Body of pancreas (tissue), 4 donors: ENCODE results near the gene DNAI1. TPM values are rescaled to one million over a fixed set of nuclear protein-coding genes. Genes with fewer than 3 reads are reported as not detected.

ENCODE experiments used
- ATAC-seq: fragments of 150-250 bp; one replicate; pipeline ENCODE4 v1.9.1; 2016
- DNase-seq, 4 donors: peaks; one replicate each; pipeline ENCODE4 v3.0.0-alpha.2; 2019
- H3K27ac ChIP-seq, 4 donors: fragments of 200-600 bp; sonication (generic); 1 replicate in 3 of 4; 2 replicates in 1 of 4; pipeline versions ENCODE4 v1.5.1 to v1.6.1; 2016 to 2019; ENCODE audit warnings: mild to moderate bottlenecking in 1 of 4, mixed read lengths in 1 of 4, moderate library complexity in 1 of 4
- H3K27me3 ChIP-seq, 2 donors: fragments of 200-600 bp; sonication (generic); one replicate each; pipeline ENCODE4 v1.6.0; 2016; ENCODE audit warnings: mild to moderate bottlenecking in 1 of 2
- H3K36me3 ChIP-seq, 2 donors: fragments of 200-600 bp; sonication (generic); replicated peaks in 1 of 2; 2 replicates each; pipeline ENCODE4 v1.5.1; 2016; ENCODE audit warnings: low read depth in 2 of 2; ENCODE audit not compliant: insufficient read depth in 1 of 2
- H3K4me1 ChIP-seq: fragments of 200-600 bp; sonication (generic); one replicate; pipeline ENCODE4 v1.6.0; 2016
- H3K4me3 ChIP-seq, 2 donors: fragments of 200-600 bp; sonication (generic); 1 replicate in 1 of 2; 2 replicates in 1 of 2; pipeline ENCODE4 v1.5.1; 2016 to 2019
- H3K9me3 ChIP-seq, 3 donors: fragments of 200-600 bp; sonication (generic); 1 replicate in 2 of 3; 2 replicates in 1 of 3; pipeline ENCODE4 v1.5.1; 2016
- CTCF ChIP-seq, 7 experiments: fragments of 450-650 bp in 4 of 7; fragments of 200-600 bp in 3 of 7; sonication (generic) in 3 of 7; IDR thresholded peaks; one replicate each; pipeline ENCODE4 v1.5.1; 2016 to 2019; ENCODE audit warnings: antibody characterized with exemption in 7 of 7
- POLR2A ChIP-seq, 3 donors: fragments of 450-650 bp; IDR thresholded peaks; one replicate each; pipeline ENCODE4 v1.6.1; 2016; ENCODE audit warnings: antibody characterized with exemption in 3 of 3, mild to moderate bottlenecking in 2 of 3
- WGBS, 2 donors: methylation state at CpG; one replicate each; pipeline ENCODE4 v1.1.5; 2017; 5-methylcytosine and 5-hydroxymethylcytosine counted together
- intact Hi-C: fragments of 100-400 bp; cut with DNase I; formaldehyde crosslinking; loops from one replicate; pipeline ENCODE4 v1.15.1; 2023
- total RNA-seq, 2 donors: library from RNA; depleted of rRNA; stranded (reverse); fragments of >200 nt; gene quantifications; one replicate each; pipeline ENCODE4 v1.1.0, GENCODE V29; 2016

Gene DNAI1
- total RNA-seq, 2 donors from 2014 or later, result 0.99 to 2.1 TPM

- TF ChIP-seq POLR2A (IDR thresholded peaks at IDR 0.05) (no peak), CTCF (IDR thresholded peaks at IDR 0.05) (no peak)
- H3K4me1 ChIP-seq, result no peaks in the 10 kb centered on the region
- H3K36me3 ChIP-seq, result no peaks in the 10 kb centered on the region
- no peak overlapping the region for H3K4me3 ChIP-seq
- H3K9me3 ChIP-seq, result no peaks in the 10 kb centered on the region
- intact Hi-C loops, result no loop called here
- no peak overlapping the region for H3K27ac ChIP-seq
- ATAC-seq, result no peak
- 77 to 78% methylated on average over 8 to 13 of the region's 13 CpGs for WGBS, 2 donors
- no peaks in the 10 kb centered on the region for H3K27me3 ChIP-seq
- no peak for DNase-seq
These were observed 52.2 kb downstream of the DNAI1 start for GRCh38 chr9:34510497-34511468.

GRCh38 chr9:34512131-34513078, 53.8 kb downstream of the DNAI1 start:
- Histone ChIP-seq H3K27ac (no peak overlapping the region), H3K4me3 (no peak overlapping the region), H3K9me3 (no peaks in the 10 kb centered on the region), H3K4me1 (no peaks in the 10 kb centered on the region), H3K27me3 (no peaks in the 10 kb centered on the region), H3K36me3 (no peaks in the 10 kb centered on the region)
- TF ChIP-seq CTCF (IDR thresholded peaks at IDR 0.05) (no peak), POLR2A (IDR thresholded peaks at IDR 0.05) (no peak)
- ATAC-seq (no peak), DNase-seq (no peak)
- WGBS, 2 donors, result 63 to 65% methylated on average over 8 to 9 of the region's 9 CpGs
- intact Hi-C loops, result no loop called here

- peak in 1 of 4 donors; percentile 21 for DNase-seq
- 89 to 94% methylated on average over 2 of the region's 2 CpGs for WGBS, 2 donors
- ATAC-seq, result no peak
- H3K9me3 ChIP-seq, result no peaks in the 10 kb centered on the region
- no peaks in the 10 kb centered on the region for H3K4me1 ChIP-seq
- no peaks in the 10 kb centered on the region for H3K36me3 ChIP-seq
- H3K27me3 ChIP-seq, result no peaks in the 10 kb centered on the region
- no peak overlapping the region for H3K4me3 ChIP-seq
- intact Hi-C loops, result no loop called here
- no peak overlapping the region for H3K27ac ChIP-seq
- TF ChIP-seq POLR2A (IDR thresholded peaks at IDR 0.05) (no peak), CTCF (IDR thresholded peaks at IDR 0.05) (no peak)
These were observed 55.1 kb downstream of the DNAI1 start for GRCh38 chr9:34513567-34514214.

GRCh38 chr9:34514401-34514800, 55.8 kb downstream of the DNAI1 start:
- Histone ChIP-seq H3K27ac (no peak overlapping the region), H3K9me3 (no peaks in the 10 kb centered on the region), H3K27me3 (no peaks in the 10 kb centered on the region), H3K36me3 (no peaks in the 10 kb centered on the region), H3K4me1 (no peaks in the 10 kb centered on the region), H3K4me3 (no peak overlapping the region)
- ATAC-seq, result no peak
- no peak for DNase-seq
- intact Hi-C loops, result no loop called here
- TF ChIP-seq POLR2A (IDR thresholded peaks at IDR 0.05) (no peak), CTCF (IDR thresholded peaks at IDR 0.05) (no peak)
- 69 to 80% methylated on average over 3 to 8 of the region's 8 CpGs for WGBS, 2 donors
